ENCODE data around the gene KLHL6. TPM values are rescaled to one million over a fixed set of nuclear protein-coding genes. Genes with fewer than 3 reads are reported as not detected.

Gene KLHL6
- total and polyA plus RNA-seq, 2 of the 13 experiments (the other 11 are each of a cell fraction or from before 2014, with no cell fraction given), result not detected

DNA sequence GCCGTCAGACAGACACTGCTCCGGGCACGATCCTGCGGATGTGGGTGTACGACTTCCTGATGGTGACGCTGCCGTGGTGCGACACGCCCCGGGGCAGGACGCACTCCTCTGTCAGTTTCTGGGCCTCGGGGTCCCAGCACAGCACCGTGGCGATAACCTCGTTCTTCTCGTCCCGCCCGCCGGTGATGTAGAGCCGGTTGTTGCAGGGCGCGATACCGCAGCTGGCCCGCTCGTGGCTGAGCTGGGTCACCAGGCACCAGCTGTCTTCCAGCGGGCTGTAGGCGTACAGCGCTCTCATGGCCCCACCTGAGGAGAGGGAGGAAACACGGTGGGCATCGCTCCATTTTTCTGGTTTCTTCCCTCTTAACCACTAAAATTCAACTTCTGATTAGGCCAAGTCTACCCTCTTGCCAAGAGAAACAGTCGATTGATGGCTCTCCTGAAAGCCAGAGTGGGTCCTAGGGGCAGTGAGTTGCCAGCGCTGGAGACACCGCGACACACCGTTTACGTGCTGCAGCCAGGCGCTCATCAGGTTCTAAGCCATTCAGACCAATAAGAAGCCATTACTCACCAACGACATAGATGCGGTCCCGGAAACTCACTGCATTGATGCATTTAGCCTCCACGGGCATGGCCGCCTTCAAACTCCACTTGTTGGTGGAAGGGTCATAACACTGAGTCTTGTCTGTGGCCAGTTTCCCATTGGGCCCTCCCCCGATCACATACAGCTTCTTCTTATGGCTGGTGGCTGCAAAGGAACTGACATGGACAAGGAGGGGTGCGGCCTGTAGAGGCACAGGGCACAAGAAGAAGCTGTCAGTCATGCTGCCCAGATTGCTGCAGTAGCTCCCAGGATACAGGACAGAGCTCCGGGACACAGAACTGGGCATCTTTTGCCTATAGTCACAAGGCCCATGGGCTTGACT lies 63.3 kb downstream of the KLHL6 start (continued):
- TF ChIP-seq, protein P1, sequence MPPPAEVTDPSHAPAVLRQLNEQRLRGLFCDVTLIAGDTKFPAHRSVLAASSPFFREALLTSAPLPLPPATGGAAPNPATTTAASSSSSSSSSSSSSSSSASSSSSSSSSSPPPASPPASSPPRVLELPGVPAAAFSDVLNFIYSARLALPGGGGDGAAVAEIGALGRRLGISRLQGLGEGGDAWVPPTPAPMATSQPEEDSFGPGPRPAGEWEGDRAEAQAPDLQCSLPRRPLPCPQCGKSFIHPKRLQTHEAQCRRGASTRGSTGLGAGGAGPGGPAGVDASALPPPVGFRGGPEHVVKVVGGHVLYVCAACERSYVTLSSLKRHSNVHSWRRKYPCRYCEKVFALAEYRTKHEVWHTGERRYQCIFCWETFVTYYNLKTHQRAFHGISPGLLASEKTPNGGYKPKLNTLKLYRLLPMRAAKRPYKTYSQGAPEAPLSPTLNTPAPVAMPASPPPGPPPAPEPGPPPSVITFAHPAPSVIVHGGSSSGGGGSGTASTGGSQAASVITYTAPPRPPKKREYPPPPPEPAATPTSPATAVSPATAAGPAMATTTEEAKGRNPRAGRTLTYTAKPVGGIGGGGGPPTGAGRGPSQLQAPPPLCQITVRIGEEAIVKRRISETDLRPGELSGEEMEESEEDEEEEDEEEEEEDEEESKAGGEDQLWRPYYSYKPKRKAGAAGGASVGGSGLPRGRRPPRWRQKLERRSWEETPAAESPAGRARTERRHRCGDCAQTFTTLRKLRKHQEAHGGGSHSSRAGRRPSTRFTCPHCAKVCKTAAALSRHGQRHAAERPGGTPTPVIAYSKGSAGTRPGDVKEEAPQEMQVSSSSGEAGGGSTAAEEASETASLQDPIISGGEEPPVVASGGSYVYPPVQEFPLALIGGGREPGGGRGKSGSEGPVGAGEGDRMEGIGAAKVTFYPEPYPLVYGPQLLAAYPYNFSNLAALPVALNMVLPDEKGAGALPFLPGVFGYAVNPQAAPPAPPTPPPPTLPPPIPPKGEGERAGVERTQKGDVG (CRISPR knock-in tag; IDR thresholded peaks at IDR 0.05; ENCODE audit: borderline replicate concordance), result no peak
- TF ChIP-seq ZBTB20 (CRISPR knock-in tag; IDR thresholded peaks at IDR 0.05; ENCODE audit: borderline replicate concordance, low read depth), result no peak
- TF ChIP-seq ZNF274 (CRISPR knock-in tag; IDR thresholded peaks at IDR 0.05), result no peak
- TF ChIP-seq, protein P2, sequence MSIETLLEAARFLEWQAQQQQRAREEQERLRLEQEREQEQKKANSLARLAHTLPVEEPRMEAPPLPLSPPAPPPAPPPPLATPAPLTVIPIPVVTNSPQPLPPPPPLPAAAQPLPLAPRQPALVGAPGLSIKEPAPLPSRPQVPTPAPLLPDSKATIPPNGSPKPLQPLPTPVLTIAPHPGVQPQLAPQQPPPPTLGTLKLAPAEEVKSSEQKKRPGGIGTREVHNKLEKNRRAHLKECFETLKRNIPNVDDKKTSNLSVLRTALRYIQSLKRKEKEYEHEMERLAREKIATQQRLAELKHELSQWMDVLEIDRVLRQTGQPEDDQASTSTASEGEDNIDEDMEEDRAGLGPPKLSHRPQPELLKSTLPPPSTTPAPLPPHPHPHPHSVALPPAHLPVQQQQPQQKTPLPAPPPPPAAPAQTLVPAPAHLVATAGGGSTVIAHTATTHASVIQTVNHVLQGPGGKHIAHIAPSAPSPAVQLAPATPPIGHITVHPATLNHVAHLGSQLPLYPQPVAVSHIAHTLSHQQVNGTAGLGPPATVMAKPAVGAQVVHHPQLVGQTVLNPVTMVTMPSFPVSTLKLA (IDR thresholded peaks at IDR 0.05), result no peak
- TF ChIP-seq, protein P3, sequence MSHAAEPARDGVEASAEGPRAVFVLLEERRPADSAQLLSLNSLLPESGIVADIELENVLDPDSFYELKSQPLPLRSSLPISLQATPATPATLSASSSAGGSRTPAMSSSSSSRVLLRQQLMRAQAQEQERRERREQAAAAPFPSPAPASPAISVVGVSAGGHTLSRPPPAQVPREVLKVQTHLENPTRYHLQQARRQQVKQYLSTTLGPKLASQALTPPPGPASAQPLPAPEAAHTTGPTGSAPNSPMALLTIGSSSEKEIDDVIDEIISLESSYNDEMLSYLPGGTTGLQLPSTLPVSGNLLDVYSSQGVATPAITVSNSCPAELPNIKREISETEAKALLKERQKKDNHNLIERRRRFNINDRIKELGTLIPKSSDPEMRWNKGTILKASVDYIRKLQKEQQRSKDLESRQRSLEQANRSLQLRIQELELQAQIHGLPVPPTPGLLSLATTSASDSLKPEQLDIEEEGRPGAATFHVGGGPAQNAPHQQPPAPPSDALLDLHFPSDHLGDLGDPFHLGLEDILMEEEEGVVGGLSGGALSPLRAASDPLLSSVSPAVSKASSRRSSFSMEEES (CRISPR knock-in tag; IDR thresholded peaks at IDR 0.05), result no peak
- no peak for TF ChIP-seq HNRNPL (IDR thresholded peaks at IDR 0.05; ENCODE audit: low read depth, low read length)

All from HepG2 (cell line).